Epithelial cell of proximal tubule (primary cell): Measurements from ENCODE around the gene TRIM9. TPM values are rescaled to one million over a fixed set of nuclear protein-coding genes. Genes with fewer than 3 reads are reported as not detected.

Source experiments
- DNase-seq: peaks from one replicate; pipeline ENCODE4 v3.0.0-alpha.2; 2011; ENCODE audit warnings: low read depth
- H3K4me3 ChIP-seq: 2 replicates; pipeline ENCODE4 v1.5.1; 2011; ENCODE audit warnings: low read depth, mild to moderate bottlenecking, low read length
- CTCF ChIP-seq: conservative IDR thresholded peaks from 2 replicates; pipeline ENCODE4 v1.5.1; 2012; ENCODE audit warnings: low read depth, mild to moderate bottlenecking, low read length
- total RNA-seq: library from RNA; depleted of rRNA; stranded (reverse); fragments of >200 nt; gene quantifications from 2 replicates; pipeline ENCODE4 v1.2.3, GENCODE V29; 2015

The TRIM9 gene
- total RNA-seq, 1 donor from 2014 or later = 0.69 TPM

GRCh38 chr14:50935126-50936015 lies 159.5 kb downstream of the TRIM9 start:
- no peak for DNase-seq
- no peak for TF ChIP-seq CTCF
- no peak overlapping the region for H3K4me3 ChIP-seq

- H3K4me3 ChIP-seq = no peak overlapping the region
- DNase-seq = no peak
- TF ChIP-seq CTCF = no peak
These were observed 162.1 kb downstream of the TRIM9 start for GRCh38 chr14:50932592-50933495.

- no peak for TF ChIP-seq CTCF
- no peak overlapping the region for H3K4me3 ChIP-seq
- DNase-seq = no peak
These were observed 162.7 kb downstream of the TRIM9 start for GRCh38 chr14:50932156-50932555.

- TF ChIP-seq CTCF = no peak
- no peak overlapping the region for H3K4me3 ChIP-seq
- no peak for DNase-seq
These were observed 163.3 kb downstream of the TRIM9 start for GRCh38 chr14:50931559-50931958.

GRCh38 chr14:50929506-50929905 lies 165.4 kb downstream of the TRIM9 start:
- DNase-seq = no peak
- no peak overlapping the region for H3K4me3 ChIP-seq
- no peak for TF ChIP-seq CTCF

- TF ChIP-seq CTCF = no peak
- DNase-seq = no peak
These were observed 166.8 kb downstream of the TRIM9 start for GRCh38 chr14:50928002-50928635.

More at GRCh38 chr14:50928002-50928635, 166.8 kb downstream of the TRIM9 start:
- no peak overlapping the region for H3K4me3 ChIP-seq
